ENCODE data around the gene TANGO6. TPM values are rescaled to one million over a fixed set of nuclear protein-coding genes. Genes with fewer than 3 reads are reported as not detected.
A peak's percentile ranks its signal among the peaks of the same experiment; 100 is the strongest.

TANGO6 gene
- total RNA-seq, 1 donor = 22.4 TPM

DNA sequence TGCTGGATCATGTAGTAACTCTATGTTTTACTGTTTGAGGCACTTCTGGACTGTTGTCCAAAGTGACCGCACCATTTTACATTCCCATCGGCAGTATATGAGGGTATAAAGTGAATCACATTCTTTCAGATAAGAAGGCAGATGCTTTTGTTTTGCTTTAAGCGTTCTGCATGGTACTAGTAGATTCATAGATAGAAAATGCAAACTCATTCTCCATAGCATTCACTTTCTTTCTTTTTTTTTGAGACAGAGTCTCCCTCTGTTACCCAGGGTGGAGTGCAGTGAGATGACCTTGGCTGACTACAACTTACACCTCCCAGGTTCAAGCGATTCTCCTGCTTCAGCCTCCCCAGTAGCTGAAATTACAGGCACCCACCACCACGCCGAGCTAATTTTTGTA, 40.4 kb downstream of the TANGO6 start:
- TF ChIP-seq, protein P1, sequence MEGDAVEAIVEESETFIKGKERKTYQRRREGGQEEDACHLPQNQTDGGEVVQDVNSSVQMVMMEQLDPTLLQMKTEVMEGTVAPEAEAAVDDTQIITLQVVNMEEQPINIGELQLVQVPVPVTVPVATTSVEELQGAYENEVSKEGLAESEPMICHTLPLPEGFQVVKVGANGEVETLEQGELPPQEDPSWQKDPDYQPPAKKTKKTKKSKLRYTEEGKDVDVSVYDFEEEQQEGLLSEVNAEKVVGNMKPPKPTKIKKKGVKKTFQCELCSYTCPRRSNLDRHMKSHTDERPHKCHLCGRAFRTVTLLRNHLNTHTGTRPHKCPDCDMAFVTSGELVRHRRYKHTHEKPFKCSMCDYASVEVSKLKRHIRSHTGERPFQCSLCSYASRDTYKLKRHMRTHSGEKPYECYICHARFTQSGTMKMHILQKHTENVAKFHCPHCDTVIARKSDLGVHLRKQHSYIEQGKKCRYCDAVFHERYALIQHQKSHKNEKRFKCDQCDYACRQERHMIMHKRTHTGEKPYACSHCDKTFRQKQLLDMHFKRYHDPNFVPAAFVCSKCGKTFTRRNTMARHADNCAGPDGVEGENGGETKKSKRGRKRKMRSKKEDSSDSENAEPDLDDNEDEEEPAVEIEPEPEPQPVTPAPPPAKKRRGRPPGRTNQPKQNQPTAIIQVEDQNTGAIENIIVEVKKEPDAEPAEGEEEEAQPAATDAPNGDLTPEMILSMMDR (IDR thresholded peaks at IDR 0.05; ENCODE audit: insufficient read depth, low read length) = no peak
- DNase-seq (ENCODE audit: low read depth) = no peak
- H3K4me3 ChIP-seq (ENCODE audit: low read depth, low read length) = no peak overlapping the region

GRCh38 chr16:68884401-68884800, 41.1 kb downstream of the TANGO6 start:
- no peak overlapping the region for H3K4me3 ChIP-seq (ENCODE audit: low read depth, low read length)
- TF ChIP-seq, protein P1 (IDR thresholded peaks at IDR 0.05; ENCODE audit: insufficient read depth, low read length) = no peak
- DNase-seq (ENCODE audit: low read depth) = peak; percentile 13

- no peak overlapping the region for H3K4me3 ChIP-seq (ENCODE audit: low read depth, low read length)
- no peak for DNase-seq (ENCODE audit: low read depth)
- TF ChIP-seq, protein P1 (IDR thresholded peaks at IDR 0.05; ENCODE audit: insufficient read depth, low read length) = no peak
Measured at GRCh38 chr16:68884861-68885720, 41.8 kb downstream of the TANGO6 start.

DNA sequence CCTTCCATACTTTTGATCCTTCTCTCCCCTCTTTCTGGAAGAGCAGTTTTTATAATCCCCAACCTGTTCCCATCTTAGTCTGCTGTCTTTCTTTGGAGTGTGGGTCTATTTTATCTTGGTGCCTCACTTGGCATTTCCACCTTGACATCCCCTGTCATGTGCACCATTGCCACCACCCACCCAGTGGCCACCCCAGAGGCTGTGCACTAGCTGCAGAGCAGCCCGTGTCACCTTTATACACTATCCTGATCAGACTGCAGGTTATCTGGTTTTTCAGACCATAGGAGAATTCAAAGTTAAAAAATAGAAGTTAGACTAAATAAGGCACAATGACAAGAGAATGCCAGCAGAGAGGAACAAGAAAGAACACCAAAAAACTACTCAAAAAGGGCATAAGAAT, 43.8 kb downstream of the TANGO6 start:
- no peak for DNase-seq (ENCODE audit: low read depth)
- TF ChIP-seq, protein P1 (IDR thresholded peaks at IDR 0.05; ENCODE audit: insufficient read depth, low read length) = no peak
- no peak overlapping the region for H3K4me3 ChIP-seq (ENCODE audit: low read depth, low read length)

GRCh38 chr16:68889508-68890150, 46.3 kb downstream of the TANGO6 start:
- TF ChIP-seq, protein P1 (IDR thresholded peaks at IDR 0.05; ENCODE audit: insufficient read depth, low read length) = no peak
- DNase-seq (ENCODE audit: low read depth) = no peak
- no peak overlapping the region for H3K4me3 ChIP-seq (ENCODE audit: low read depth, low read length)

DNA sequence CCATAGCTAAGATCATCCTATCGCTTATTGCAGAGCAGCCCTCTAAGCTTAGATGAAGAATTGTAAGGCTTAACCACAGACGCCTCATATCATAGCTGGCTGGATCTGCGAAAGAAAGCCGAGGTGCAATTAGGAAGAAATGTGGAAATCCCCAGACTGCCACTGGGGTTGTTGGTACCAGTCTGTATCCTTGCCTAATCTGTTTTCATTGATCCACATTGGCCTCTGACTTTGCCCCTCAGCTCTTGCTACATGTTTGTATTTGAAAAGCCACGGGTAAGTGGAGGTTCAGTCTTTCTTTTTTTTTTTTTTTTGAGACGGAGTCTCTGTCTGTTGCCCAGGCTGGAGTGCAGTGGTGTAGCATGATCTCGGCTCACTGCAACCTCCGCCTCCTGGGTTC, 48.9 kb downstream of the TANGO6 start:
- no peak overlapping the region for H3K4me3 ChIP-seq (ENCODE audit: low read depth, low read length)
- TF ChIP-seq, protein P1 (IDR thresholded peaks at IDR 0.05; ENCODE audit: insufficient read depth, low read length) = no peak
- no peak for DNase-seq (ENCODE audit: low read depth)
